Body of pancreas (tissue), 4 donors: ENCODE results near the gene CFAP161.

Source experiments
- CTCF ChIP-seq, 7 experiments: fragments of 450-650 bp in 4 of 7; fragments of 200-600 bp in 3 of 7; sonication (generic) in 3 of 7; IDR thresholded peaks; one replicate each; pipeline ENCODE4 v1.5.1; 2016 to 2019; ENCODE audit warnings: antibody characterized with exemption in 7 of 7
- POLR2A ChIP-seq, 3 donors: fragments of 450-650 bp; IDR thresholded peaks; one replicate each; pipeline ENCODE4 v1.6.1; 2016; ENCODE audit warnings: antibody characterized with exemption in 3 of 3, mild to moderate bottlenecking in 2 of 3

- TF ChIP-seq CTCF (IDR thresholded peaks at IDR 0.05) (no peak), POLR2A (IDR thresholded peaks at IDR 0.05) (no peak)
These were observed 36.4 kb downstream of the CFAP161 start for GRCh38 chr15:81170511-81170910.
